DMS53 (cell line): ENCODE data around the gene RGS11.
"Not testable (repeated sequence)": the region's sequence is repeated elsewhere in the genome, so short reads cannot be mapped to it uniquely, and the experiment has no call there.

Source experiments
- DNase-seq: peaks from one replicate; lab custom pipeline; 2025; lab: John Stamatoyannopoulos, UW

The RGS11 gene

GRCh38 chr16:280552-280951 lies 4.8 kb upstream of the RGS11 start, which contains the start of gene ARHGDIG:
Gene ARHGDIG (plus strand): TSS chr16:280591. CDS start chr16:280681, 90 bp downstream.
- peak; percentile 22 for DNase-seq

- no peak for DNase-seq
Observed at GRCh38 chr16:280005-280460, 4.3 kb upstream of the RGS11 start.

- DNase-seq = no peak
Observed at GRCh38 chr16:279531-279930, 3.8 kb upstream of the RGS11 start.

- peak; percentile 85 for DNase-seq
Observed at GRCh38 chr16:278863-279366, 3.2 kb upstream of the RGS11 start.

- peak; percentile 34 for DNase-seq
Observed at GRCh38 chr16:276426-277077, 808 bp upstream of the RGS11 start.

- peak; percentile 61 for DNase-seq
Observed at GRCh38 chr16:275041-275641, 603 bp downstream of the RGS11 start.

- peak; percentile 71 for DNase-seq
Observed at GRCh38 chr16:273547-274421, 2.0 kb downstream of the RGS11 start.

GRCh38 chr16:272633-273546 lies 2.9 kb downstream of the RGS11 start:
- DNase-seq = peak; percentile 59

- no peak for DNase-seq
Observed at GRCh38 chr16:270381-271255, 5.1 kb downstream of the RGS11 start.

- no peak for DNase-seq
Observed at GRCh38 chr16:269061-269796, 6.5 kb downstream of the RGS11 start.

- DNase-seq = peak; percentile 58
Observed at GRCh38 chr16:268141-269053, 7.3 kb downstream of the RGS11 start.

- DNase-seq = not testable (repeated sequence)
Observed at GRCh38 chr16:267562-267961, 8.2 kb downstream of the RGS11 start.

- no peak for DNase-seq
Observed at GRCh38 chr16:266258-267164, 9.2 kb downstream of the RGS11 start.

GRCh38 chr16:265711-266110 lies 10.0 kb downstream of the RGS11 start:
- DNase-seq = no peak

GRCh38 chr16:265002-265529 lies 10.7 kb downstream of the RGS11 start:
- no peak for DNase-seq

- DNase-seq = no peak
Observed at GRCh38 chr16:264440-264951, 11.2 kb downstream of the RGS11 start.

- no peak for DNase-seq
Observed at GRCh38 chr16:263944-264343, 11.8 kb downstream of the RGS11 start.
